HG02798 (cell line): Measurements from ENCODE around the gene SIVA1.

Experiments used
- ATAC-seq: cut with Tn5 transposase; IDR thresholded peaks from one replicate; pipeline ENCODE4 v1.9.1; 2021; ENCODE audit warnings: mild to moderate bottlenecking; ENCODE audit not compliant: unreplicated experiment, poor library complexity

SIVA1 gene

GRCh38 chr14:104752735-104753527 lies at the start of gene SIVA1:
SIVA1 (plus strand) TSS chr14:104753147; CDS start chr14:104753202, 55 bp downstream.
- ATAC-seq, result peak; percentile 90

GRCh38 chr14:104703269-104703668 lies 49.7 kb upstream of the SIVA1 start:
- ATAC-seq, result no peak

GRCh38 chr14:104704252-104704651 lies 48.7 kb upstream of the SIVA1 start:
- ATAC-seq, result no peak

GRCh38 chr14:104705340-104706047 lies 47.5 kb upstream of the SIVA1 start:
- ATAC-seq, result no peak

GRCh38 chr14:104706733-104707607 lies 46.0 kb upstream of the SIVA1 start:
- ATAC-seq, result no peak

GRCh38 chr14:104707608-104708595 lies 45.0 kb upstream of the SIVA1 start:
- no peak for ATAC-seq

GRCh38 chr14:104708606-104709268 lies 44.2 kb upstream of the SIVA1 start:
- peak; percentile 56 for ATAC-seq

- no peak for ATAC-seq
These were observed 43.4 kb upstream of the SIVA1 start for GRCh38 chr14:104709387-104710039.

GRCh38 chr14:104710071-104710735 lies 42.7 kb upstream of the SIVA1 start:
- ATAC-seq, result no peak

- no peak for ATAC-seq
These were observed 39.8 kb upstream of the SIVA1 start for GRCh38 chr14:104712881-104713734.

GRCh38 chr14:104714066-104714465 lies 38.9 kb upstream of the SIVA1 start:
- no peak for ATAC-seq

- ATAC-seq, result no peak
These were observed 38.3 kb upstream of the SIVA1 start for GRCh38 chr14:104714681-104715080.

- no peak for ATAC-seq
These were observed 37.5 kb upstream of the SIVA1 start for GRCh38 chr14:104715416-104715815.

GRCh38 chr14:104715871-104716270 lies 37.1 kb upstream of the SIVA1 start:
- ATAC-seq, result no peak

GRCh38 chr14:104717137-104717536 lies 35.8 kb upstream of the SIVA1 start:
- no peak for ATAC-seq

GRCh38 chr14:104717646-104718045 lies 35.3 kb upstream of the SIVA1 start:
- no peak for ATAC-seq

GRCh38 chr14:104718147-104718546 lies 34.8 kb upstream of the SIVA1 start:
- no peak for ATAC-seq
